A673 (cell line): ENCODE measurements around the gene LFNG. TPM values are rescaled to one million over a fixed set of nuclear protein-coding genes. Genes with fewer than 3 reads are reported as not detected.
A peak's percentile ranks its signal among the peaks of the same experiment; 100 is the strongest.

Experiments used
- BruUV-seq: library from RNA; stranded (reverse); fragments of 400-500 nt; replicated peaks from 2 replicates; lab custom pipeline; 2021; lab: Mats Ljungman, UMichigan
- CTCF ChIA-PET: fragments of 300-600 bp; sonication (Branson Sonifier 250); formaldehyde crosslinking; loops from one replicate; lab custom pipeline; 2022; ENCODE audit warnings: antibody characterized with exemption; lab: Charles Lee
- POLR2A ChIA-PET: fragments of 300-600 bp; sonication (Branson Sonifier 250); formaldehyde crosslinking; loops from one replicate; lab custom pipeline; 2022; ENCODE audit warnings: antibody characterized with exemption; ENCODE audit not compliant: low non-redundant PET; lab: Charles Lee
- DNase-seq: peaks from one replicate; pipeline ENCODE4 v3.0.0-alpha.2; 2015; ENCODE audit warnings: low spot score
- H3K27ac ChIP-seq: fragments of 200-600 bp; sonication (generic); 2 replicates; pipeline ENCODE4 v1.5.1; 2016; ENCODE audit warnings: mixed run types, low read depth, mild to moderate bottlenecking, mixed read lengths, antibody characterized with exemption, low read length; ENCODE audit not compliant: poor library complexity, severe bottlenecking
- H3K27me3 ChIP-seq: fragments of 200-600 bp; sonication (generic); replicated peaks from 2 replicates; pipeline ENCODE4 v1.6.1; 2017; ENCODE audit warnings: mixed run types, low read depth, mild to moderate bottlenecking, mixed read lengths, antibody characterized with exemption, low read length; ENCODE audit not compliant: insufficient read depth, poor library complexity
- H3K36me3 ChIP-seq: fragments of 200-600 bp; sonication (generic); 2 replicates; pipeline ENCODE4 v1.6.1; 2016; ENCODE audit warnings: mixed run types, mild to moderate bottlenecking, mixed read lengths, antibody characterized with exemption, low read length; ENCODE audit not compliant: insufficient read depth, poor library complexity, severe bottlenecking
- H3K4me1 ChIP-seq: fragments of 200-600 bp; sonication (generic); 2 replicates; pipeline ENCODE4 v1.6.1; 2017; ENCODE audit warnings: mixed run types, mild to moderate bottlenecking, mixed read lengths, antibody characterized with exemption, low read length; ENCODE audit not compliant: insufficient read depth, poor library complexity, severe bottlenecking
- H3K4me3 ChIP-seq: fragments of 200-600 bp; sonication (generic); 2 replicates; pipeline ENCODE4 v1.5.1; 2016; ENCODE audit warnings: low read depth, mixed run types, mild to moderate bottlenecking, mixed read lengths, low read length; ENCODE audit not compliant: poor library complexity, severe bottlenecking
- H3K9me3 ChIP-seq: fragments of 200-600 bp; sonication (generic); 2 replicates; pipeline ENCODE4 v1.6.1; 2016; ENCODE audit warnings: mixed run types, low read depth, mild to moderate bottlenecking, mixed read lengths, antibody characterized with exemption, low read length; ENCODE audit not compliant: poor library complexity, severe bottlenecking
- CTCF ChIP-seq: fragments of 300-800, 200-600 bp; sonication (generic); conservative IDR thresholded peaks from 2 replicates; pipeline ENCODE4 v1.5.1; 2017; ENCODE audit warnings: low read depth, mild to moderate bottlenecking, antibody characterized with exemption, low read length, moderate library complexity, mixed read lengths
- EZH2 ChIP-seq: fragments of 200-600 bp; sonication (generic); IDR thresholded peaks from 2 replicates; pipeline ENCODE4 v1.6.1; 2017; ENCODE audit warnings: borderline replicate concordance, low read depth, mild to moderate bottlenecking, mixed read lengths, antibody characterized with exemption, low read length; ENCODE audit not compliant: poor library complexity, severe bottlenecking
- intact Hi-C: fragments of 100-400 bp; cut with micrococcal nuclease; formaldehyde crosslinking; loops from one replicate; pipeline ENCODE4 v1.10.0; 2022; ENCODE audit not compliant: unreplicated experiment
- total RNA-seq: library from RNA; stranded (reverse); gene quantifications from 2 replicates; pipeline ENCODE4 v1.2.3, GENCODE V29; 2021

Gene LFNG
- total RNA-seq, 1 experiment from 2014 or later: 11.7 TPM

DNA sequence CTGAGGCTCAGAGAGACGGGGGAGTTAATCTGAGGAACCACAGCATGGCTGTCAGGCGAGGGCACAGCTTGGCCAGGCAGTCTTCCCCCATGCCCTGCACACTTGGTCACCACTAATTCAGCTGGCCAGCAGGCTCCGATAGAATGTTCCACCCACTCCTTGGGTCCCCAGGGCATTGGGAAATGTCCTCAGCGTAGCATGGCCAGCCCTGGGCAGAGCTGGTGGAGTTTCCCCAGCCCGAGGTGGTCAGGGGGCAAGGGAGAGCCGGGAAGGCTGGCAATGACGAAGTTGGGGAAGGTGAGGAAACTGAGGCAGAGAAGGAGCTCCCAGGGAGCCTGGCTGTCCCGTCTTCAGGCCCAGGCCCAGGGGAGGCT, 31.3 kb upstream of the LFNG start:
- intact Hi-C loops: no loop called here
- Histone ChIP-seq H3K27me3 (no peaks in the 10 kb centered on the region), H3K27ac (no peak overlapping the region), H3K4me1 (peaks cover 22% of the 10 kb centered on the region), H3K36me3 (no peaks in the 10 kb centered on the region), H3K9me3 (no peaks in the 10 kb centered on the region), H3K4me3 (no peak overlapping the region)
- DNase-seq: no peak
- BruUV-seq: no TSS peak
- CTCF ChIA-PET: interaction anchor here (0.5 kb wide), 1 partner anchor 65 kb away, joined by 4 read pairs; no protein-coding TSS in a partner anchor
- POLR2A ChIA-PET: no interaction called here
- no peak for TF ChIP-seq EZH2
- no peak for TF ChIP-seq CTCF

DNA sequence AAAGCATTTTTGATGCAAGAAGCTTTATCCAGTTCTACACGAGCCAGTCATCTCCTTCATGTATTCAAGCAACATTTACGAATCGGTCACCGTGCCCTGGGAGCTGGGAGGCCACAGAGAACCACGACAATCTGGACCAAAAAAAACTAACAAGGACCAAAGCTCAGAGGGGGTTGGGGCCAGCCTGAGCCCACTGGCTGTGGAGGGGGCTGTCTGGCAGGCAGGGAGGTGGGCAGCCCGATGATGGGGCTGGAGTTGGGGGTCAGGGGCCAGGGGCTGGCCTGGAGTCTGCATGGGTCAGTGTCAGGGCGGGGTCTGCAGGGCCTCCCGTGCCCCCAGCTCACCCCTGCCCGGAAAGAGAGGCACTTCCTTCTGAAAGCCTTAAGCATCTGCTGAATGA, 30.9 kb upstream of the LFNG start:
- TF ChIP-seq EZH2 (no peak), CTCF (no peak)
- no peak for DNase-seq
- Histone ChIP-seq H3K36me3 (no peaks in the 10 kb centered on the region), H3K9me3 (no peaks in the 10 kb centered on the region), H3K4me3 (no peak overlapping the region), H3K27ac (no peak overlapping the region), H3K27me3 (no peaks in the 10 kb centered on the region), H3K4me1 (peaks cover 22% of the 10 kb centered on the region)
- CTCF ChIA-PET: interaction anchor here (0.5 kb wide), 1 partner anchor 65 kb away, joined by 4 read pairs; no protein-coding TSS in a partner anchor
- POLR2A ChIA-PET: no interaction called here
- intact Hi-C loops: no loop called here
- no TSS peak for BruUV-seq

GRCh38 chr7:2490181-2490651, 29.4 kb upstream of the LFNG start:
- no peaks in the 10 kb centered on the region for H3K36me3 ChIP-seq
- no peak for TF ChIP-seq CTCF
- no peak for TF ChIP-seq EZH2
- DNase-seq: no peak
- H3K27ac ChIP-seq: peak overlapping the region; percentile 55
- ChIA-PET POLR2A (no interaction called here), CTCF (no interaction called here)
- intact Hi-C loops: no loop called here
- H3K27me3 ChIP-seq: no peaks in the 10 kb centered on the region
- no TSS peak for BruUV-seq
- peaks cover 26% of the 10 kb centered on the region for H3K4me1 ChIP-seq
- no peak overlapping the region for H3K4me3 ChIP-seq
- H3K9me3 ChIP-seq: no peaks in the 10 kb centered on the region
